GM21619 (cell line): Measurements from ENCODE around the gene IDH3A.
"Not testable (repeated sequence)": the region's sequence is repeated elsewhere in the genome, so short reads cannot be mapped to it uniquely, and the experiment has no call there.

Experiments
- ATAC-seq: cut with Tn5 transposase; IDR thresholded peaks from one replicate; pipeline ENCODE4 v1.9.1; 2021; ENCODE audit not compliant: unreplicated experiment

IDH3A gene

DNA sequence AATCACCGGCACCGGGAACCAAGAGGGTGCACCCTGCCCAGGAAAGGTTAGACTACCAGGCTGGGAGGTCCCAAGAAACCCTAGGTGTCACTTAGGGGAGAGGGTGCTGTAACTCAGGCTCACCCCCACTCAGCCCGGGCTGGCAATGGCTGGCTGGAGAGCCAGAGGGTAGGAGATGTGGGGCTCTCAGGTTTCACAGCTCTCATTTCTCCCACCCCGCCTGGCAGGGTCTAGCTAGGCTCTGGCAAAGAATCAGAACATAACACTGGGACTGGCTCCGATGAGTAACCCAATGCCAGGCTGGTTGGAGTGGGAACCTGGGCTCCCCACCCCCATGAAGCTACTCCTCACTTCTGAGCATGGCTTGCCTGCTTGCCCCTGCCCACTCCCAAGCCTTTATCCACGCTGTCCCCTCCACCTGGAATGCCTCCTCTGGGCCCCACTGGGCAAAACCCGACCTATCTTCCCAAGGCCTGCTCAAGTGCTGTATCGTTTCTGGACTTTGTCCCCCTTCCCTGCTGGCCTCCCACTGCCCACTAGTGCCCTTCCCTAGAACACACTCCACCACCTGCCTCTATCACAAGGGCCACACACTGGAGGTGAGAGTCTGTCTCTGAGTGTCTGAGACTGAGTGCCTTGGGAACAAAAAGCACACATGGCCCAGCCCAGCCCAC lies 19.9 kb upstream of the IDH3A start:
- ATAC-seq, result no peak

GRCh38 chr15:78129751-78130287 lies 19.3 kb upstream of the IDH3A start:
- ATAC-seq, result no peak

GRCh38 chr15:78130466-78131294 lies 18.5 kb upstream of the IDH3A start:
- peak; percentile 40 for ATAC-seq

GRCh38 chr15:78131295-78132061 lies 17.7 kb upstream of the IDH3A start, which contains the start of gene CIB2:
Gene CIB2 (minus strand): TSS chr15:78131445. CDS start chr15:78131215, 230 bp downstream.
- peak; percentile 76 for ATAC-seq

DNA sequence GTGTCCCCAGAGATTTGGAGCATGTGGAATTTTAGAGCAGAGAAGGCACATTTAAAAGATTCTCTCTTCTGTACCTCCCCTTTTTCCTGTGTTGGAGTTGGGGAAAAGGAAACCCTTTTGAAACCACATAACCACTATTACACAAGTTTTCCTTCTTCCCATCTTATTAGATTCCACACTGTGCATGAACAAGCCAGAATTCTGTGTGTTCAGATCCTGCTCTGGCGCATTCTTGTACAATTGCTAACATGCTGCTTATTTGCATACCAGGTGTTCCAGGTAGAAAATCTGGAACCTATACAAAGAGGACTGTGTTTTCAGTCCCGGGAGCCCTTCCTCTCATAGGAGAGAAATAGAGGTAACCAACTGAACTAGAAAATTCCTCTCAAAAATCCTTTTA lies 15.4 kb upstream of the IDH3A start:
- ATAC-seq, result no peak

DNA sequence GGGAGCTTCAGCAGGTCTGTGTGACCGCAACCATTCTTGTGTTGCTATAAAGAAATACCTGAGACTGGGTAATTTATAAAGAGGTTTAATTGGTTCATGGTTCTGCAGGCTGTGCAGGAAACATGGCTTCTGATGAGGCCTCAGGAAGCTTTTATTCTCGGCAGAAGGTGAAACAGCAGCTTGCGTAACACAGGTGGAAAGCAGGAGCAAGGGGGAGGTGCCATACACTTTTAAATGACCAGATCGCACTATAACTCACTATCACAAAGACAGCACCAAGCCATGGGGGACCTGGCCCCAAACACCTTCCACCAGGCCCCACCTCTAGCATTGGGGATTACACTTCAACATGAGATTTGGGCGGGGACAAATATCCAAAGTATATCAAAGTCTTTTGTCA lies 9.6 kb upstream of the IDH3A start:
- no peak for ATAC-seq

DNA sequence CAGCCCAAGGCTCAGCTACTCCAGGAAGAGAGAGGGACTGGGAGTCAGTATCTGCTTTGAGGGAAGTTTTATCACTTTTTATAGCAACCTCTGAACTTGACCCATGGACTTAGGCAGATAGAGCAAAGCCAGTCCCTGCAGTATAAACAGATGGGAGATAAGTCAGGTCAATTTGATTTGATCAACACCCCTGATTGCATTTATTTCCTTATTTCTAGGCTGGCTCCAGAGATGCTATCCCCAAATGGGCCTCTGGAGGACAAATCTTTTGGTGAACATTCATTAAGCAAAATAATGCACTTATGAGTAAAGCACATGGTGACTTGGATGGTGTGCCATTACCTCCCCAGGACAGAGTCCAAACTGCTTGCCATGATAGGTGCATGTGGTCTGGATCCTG lies 8.9 kb upstream of the IDH3A start:
- ATAC-seq, result no peak

- ATAC-seq, result no peak
Measured at GRCh38 chr15:78142332-78142731, 6.8 kb upstream of the IDH3A start.

DNA sequence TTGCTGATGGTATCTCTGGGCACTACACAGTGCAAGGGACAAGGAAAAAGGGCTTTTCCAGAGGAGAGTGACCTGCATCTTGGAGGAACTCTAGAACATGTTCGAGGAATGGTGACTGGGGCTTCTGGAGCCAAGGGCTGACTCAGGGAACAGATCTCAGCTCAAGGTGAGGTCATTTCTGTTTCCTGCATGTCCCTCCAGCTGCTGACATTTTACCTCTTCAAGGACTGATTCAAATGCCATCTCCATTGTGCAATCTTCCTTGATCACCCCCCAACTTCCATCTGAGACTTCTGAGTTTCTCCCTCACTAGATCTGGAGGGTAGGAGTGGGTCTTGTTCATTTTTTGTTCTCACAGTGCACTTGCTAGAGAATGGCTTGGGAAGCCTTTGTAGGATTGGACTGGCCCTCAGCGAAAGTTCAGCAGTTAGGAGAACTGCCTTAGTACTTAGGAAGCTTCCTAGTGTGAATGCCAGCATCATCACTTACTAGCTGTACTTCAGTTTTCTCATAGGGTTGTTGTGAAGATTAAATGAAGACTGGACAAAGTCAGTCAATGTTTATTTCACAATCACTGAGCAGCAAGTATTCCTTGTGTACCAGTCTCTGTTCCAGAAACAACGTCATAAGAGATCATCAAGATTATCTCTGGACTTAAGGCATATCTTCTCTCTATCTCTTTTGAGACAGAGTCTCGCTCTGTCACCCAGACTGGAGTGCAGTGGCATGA lies 2.6 kb upstream of the IDH3A start:
- no peak for ATAC-seq

DNA sequence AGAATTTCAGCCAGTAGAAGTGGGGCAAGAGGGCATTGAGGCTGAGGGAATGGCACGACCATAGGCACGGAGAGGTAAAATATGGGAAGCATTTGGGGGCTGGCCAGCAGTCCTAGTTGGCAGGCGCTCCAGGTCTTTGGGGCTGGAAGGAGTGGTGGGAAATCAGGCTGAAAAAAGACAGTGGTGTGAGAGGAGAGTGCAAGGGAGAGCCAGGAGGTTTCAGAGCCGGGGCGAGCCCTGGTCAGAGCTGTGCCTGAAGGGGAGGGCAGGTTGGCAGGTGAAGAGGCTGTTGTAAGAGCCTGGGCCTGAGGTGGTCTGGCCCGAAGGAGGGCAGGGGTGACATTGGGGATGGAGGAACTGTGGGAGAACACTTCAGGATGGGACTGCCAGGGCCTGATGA lies 1.6 kb upstream of the IDH3A start:
- no peak for ATAC-seq

GRCh38 chr15:78148392-78149067 lies 632 bp upstream of the IDH3A start:
- ATAC-seq, result no peak

DNA sequence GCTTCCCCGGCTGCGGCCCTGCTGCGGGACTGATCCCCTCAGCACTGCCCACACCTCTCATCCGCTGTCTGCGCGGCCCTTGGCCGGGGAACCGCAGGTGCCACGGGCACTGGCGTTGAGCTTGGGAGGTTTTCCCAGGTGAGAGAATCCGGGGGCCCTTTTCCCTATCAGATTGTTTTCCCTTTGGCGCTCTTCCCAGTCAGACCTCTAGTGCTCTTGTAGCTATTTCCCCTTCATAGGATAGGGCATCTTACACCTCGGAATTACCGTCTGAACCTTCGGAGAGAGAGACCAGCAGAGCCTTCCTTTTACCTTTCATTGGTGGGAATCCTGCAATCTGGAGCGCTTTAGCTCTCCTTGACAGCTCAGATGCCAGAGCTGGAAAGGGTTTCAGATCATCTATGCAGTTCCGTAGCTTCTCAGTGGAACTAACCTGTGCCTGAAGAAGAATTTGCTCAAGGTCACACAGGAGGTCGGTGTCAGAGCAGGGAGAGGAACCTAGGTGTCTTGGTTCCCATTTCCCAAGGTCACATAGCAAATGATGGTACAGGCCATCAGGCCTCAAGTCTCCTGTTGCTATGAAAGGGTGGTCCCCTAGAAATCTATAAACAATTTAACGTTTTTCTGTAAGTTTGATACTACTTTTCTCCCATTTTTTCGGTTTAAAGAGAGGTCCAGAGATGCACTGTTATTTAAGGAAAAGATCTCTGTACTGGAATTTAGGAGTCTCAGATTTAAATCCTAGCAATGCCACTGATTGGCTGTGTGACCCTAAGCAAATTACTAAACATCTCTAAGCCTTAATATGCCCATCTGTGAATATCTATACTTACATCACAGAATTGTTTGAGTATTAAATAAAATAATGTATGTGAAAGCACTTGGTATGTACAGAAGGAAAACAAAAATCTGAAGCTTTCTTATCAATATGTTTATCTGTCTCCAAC lies 916 bp downstream of the IDH3A start:
- ATAC-seq, result peak; percentile 9

GRCh38 chr15:78151075-78151474 lies 1.9 kb downstream of the IDH3A start:
- ATAC-seq, result not testable (repeated sequence)

GRCh38 chr15:78154955-78155354 lies 5.8 kb downstream of the IDH3A start:
- no peak for ATAC-seq

- no peak for ATAC-seq
Measured at GRCh38 chr15:78155355-78155939, 6.3 kb downstream of the IDH3A start.

- ATAC-seq, result no peak
Measured at GRCh38 chr15:78156653-78157052, 7.5 kb downstream of the IDH3A start.

DNA sequence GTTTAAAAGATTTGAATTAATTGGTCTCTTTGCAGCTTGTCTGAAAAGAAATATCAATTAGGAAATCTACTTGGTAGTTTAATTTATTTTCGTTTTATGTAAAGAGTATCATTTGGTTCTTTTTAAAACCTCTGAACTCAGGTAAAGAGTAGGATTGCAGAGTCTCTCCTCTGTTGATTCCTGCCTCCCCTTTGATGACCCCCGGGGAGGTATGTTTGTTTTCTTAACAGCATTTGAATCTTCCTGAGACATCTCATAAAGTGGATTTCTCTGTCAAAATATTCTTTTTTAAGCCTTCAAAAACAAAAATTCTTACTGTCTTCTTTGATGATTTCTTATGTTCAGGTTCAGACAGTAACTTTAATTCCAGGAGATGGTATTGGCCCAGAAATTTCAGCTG lies 8.0 kb downstream of the IDH3A start:
- no peak for ATAC-seq

DNA sequence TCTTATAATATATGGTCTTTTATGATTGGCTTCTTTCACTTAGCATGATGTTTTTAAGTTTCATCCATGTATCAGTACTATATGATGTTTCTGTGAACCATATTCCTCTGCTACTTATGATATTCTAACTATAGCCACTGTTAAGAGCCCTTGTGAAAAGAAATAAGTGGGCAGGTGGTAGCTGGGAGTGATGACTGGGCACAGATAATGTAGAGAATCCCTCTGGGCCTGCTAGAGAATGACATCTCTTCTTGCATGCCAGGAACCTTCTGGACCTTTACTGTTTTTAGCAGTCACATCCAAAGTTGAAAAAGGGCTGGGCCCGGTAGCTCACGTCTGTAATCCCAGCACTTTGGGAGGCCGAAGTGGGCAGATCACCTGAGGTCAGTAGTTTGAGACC lies 10.2 kb downstream of the IDH3A start:
- ATAC-seq, result no peak

DNA sequence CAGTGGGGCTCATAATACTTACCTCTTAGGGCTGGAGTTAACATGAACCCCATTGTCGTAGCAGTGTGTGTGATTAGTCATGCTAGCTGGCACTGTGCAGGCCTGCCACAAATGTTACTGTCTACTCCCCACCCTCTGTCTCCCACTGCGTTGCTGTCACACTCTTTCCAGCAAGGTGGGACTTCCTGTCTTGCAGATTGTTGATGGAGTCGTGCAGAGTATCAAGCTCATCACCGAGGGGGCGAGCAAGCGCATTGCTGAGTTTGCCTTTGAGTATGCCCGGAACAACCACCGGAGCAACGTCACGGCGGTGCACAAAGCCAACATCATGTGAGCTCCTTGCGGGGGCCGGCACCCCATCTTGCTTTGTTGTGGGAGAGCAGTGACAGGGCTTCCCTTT lies 12.9 kb downstream of the IDH3A start:
- no peak for ATAC-seq
